GM18909 (cell line): ENCODE results near the gene LYSMD2.

Source experiments
- ATAC-seq: cut with Tn5 transposase; IDR thresholded peaks from one replicate; pipeline ENCODE4 v1.9.1; 2021; ENCODE audit warnings: mild to moderate bottlenecking; ENCODE audit not compliant: unreplicated experiment, poor library complexity

LYSMD2 gene

GRCh38 chr15:51721199-51721960 lies 16.1 kb downstream of the LYSMD2 start:
- no peak for ATAC-seq

GRCh38 chr15:51720201-51720995 lies 17.1 kb downstream of the LYSMD2 start:
- no peak for ATAC-seq

DNA sequence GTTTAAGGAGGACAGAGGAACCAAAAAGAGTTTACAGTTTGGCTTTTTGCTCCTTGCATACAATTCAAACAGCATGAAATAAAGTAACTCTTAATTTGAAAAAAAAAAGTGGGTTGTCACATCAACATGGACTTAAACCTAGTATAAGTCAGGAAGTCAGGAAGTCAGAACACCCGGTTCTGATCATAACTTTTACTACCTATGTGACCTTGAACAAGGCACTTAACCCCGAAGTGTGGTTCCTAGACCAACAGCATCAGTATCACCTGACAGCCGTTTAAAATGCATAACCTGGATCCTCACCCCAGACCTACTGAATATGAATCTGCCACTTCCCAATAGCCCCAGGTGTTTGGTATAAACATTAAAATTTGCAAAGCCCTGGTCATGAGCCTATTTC lies 18.7 kb downstream of the LYSMD2 start:
- ATAC-seq = no peak

GRCh38 chr15:51718219-51718618 lies 19.2 kb downstream of the LYSMD2 start:
- no peak for ATAC-seq

GRCh38 chr15:51714911-51715310 lies 22.5 kb downstream of the LYSMD2 start:
- ATAC-seq = no peak

DNA sequence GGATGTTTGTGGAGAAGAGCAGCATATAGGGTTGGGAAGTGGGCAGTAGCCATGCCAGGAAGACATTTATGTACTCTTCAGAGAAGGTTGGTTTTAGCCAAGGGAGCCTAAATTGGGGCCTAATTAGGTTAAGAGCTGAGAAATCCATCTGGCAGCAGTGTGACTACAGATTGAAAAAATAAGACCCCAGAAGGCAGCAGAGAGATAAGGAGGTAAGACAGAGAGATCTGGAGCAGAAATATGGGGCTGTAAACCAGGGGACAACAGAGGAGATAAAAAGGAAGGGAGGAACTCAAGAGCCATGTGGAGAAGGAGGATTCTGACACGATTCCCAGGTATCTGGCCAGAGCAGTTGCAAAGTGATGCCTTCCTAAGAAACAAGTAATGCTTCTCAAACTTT lies 23.3 kb downstream of the LYSMD2 start:
- ATAC-seq = no peak

GRCh38 chr15:51709031-51709430 lies 28.4 kb downstream of the LYSMD2 start:
- no peak for ATAC-seq

GRCh38 chr15:51708013-51708412 lies 29.4 kb downstream of the LYSMD2 start:
- no peak for ATAC-seq

- no peak for ATAC-seq
Observed at GRCh38 chr15:51706926-51707608, 30.4 kb downstream of the LYSMD2 start.

DNA sequence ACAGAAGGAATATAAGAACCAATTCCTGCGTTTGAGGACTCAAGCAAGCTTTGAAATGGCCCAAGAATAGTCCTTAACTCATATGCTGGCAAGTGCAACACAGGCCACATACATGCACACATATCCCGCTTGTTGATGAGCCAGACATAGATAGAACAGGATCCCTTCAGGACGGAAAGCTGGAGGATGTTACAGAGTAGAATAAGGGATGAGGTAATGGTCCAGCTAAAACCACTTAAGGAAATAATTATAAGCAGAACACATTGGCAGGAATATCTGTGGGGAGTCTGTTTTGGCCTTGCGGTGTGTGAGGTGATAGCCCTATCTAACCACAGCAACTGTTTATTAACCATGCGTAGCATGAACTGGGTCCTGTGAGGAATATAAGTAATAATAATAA lies 31.2 kb downstream of the LYSMD2 start:
- ATAC-seq = no peak

DNA sequence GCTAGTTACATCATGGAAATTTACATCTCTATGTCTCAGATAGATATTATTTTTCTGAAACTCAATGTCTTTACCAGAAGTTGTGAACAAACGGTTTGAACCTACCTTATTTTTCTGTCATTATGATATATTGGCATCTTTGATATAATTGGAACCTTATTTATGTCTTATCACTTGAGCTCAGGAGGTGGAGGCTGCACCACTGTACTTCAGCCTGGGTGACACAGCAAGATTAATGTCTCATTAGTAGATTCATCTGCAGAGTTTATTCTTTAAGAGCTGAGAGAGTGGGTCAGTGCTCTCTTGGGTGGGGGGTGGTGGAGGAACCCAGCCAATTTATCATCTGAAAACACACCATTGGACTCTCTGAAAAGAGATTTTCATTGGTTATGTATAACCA lies 34.7 kb downstream of the LYSMD2 start:
- no peak for ATAC-seq

DNA sequence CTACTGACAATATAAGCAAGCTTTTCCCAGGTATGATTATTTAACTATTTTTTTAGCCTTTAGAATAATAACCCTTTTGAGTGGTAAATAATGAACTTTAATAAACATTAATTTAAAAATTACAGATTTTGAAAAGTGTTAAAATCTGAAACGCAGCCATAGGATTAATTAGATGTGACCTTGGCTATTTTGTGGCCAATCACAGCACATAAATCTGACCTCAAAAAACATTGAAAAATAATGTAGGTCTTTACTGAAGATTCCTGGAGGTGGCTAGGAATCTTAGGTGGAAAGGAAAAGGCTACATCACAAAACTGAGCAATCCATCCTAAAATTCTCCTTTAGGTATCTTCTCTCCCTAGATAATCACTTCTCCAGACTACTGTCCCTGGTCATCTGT lies 38.1 kb downstream of the LYSMD2 start:
- no peak for ATAC-seq

DNA sequence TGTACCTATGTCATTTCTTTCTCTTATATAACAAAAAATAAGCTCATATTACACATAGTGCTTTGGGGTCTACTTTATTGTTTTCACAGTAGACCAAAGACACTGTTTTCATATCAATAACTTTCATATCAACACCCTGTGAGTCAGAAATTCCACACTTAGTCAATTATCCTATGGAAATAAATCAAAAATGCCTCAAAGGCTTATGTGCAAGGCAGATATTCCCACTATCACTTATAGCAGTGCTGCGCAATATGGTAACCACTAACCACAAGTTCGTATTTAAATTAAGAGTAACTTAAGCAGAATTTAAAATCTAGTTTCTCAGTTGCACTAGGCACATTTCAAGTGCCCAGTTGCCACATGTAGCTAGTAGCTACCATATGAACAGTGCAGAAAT lies 40.3 kb downstream of the LYSMD2 start:
- no peak for ATAC-seq

GRCh38 chr15:51696566-51696965 lies 40.9 kb downstream of the LYSMD2 start:
- ATAC-seq = no peak

- no peak for ATAC-seq
Observed at GRCh38 chr15:51692154-51692553, 45.3 kb downstream of the LYSMD2 start.

DNA sequence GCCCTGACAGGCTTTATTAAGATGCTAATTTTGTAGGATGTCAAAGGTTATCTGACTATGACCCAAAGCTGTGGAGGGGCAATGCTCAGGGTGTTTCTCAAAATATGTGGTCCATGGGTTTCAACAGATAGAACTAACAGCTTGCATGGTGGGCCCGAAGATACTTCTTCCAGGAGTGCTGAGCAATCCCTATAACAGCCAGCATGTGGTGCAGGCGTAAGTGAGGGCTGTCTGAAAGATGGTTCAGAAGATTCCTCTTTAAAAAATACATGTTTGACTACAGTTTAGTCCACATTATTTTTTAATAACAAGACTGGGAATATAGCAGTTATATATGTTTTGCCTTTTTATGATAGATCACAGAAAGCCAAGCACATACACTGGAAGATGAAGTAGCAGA lies 48.6 kb downstream of the LYSMD2 start:
- no peak for ATAC-seq

DNA sequence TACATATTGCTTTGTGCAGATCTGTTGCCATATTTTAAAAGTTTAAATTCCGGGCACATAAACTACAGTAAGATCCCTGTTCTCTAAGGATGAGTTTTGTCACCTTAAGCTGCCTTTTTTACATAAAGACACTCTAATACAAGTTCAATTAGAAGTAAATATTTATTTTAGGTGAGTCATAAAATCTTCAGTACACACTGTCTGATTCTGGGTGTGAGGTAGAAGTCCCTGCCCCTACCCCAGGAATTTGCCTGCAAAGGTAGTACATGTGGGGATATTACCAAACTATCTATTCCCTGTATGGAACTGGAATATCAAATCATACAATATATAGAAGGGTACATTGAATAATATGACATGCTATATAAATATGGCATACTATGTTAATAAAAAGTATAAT lies 49.9 kb downstream of the LYSMD2 start:
- ATAC-seq = no peak

- no peak for ATAC-seq
Observed at GRCh38 chr15:51681303-51681963, 56.0 kb downstream of the LYSMD2 start, which contains the start of gene SCG3. SCG3 (plus strand) TSS chr15:51681503; CDS start chr15:51681756, 253 bp downstream.

DNA sequence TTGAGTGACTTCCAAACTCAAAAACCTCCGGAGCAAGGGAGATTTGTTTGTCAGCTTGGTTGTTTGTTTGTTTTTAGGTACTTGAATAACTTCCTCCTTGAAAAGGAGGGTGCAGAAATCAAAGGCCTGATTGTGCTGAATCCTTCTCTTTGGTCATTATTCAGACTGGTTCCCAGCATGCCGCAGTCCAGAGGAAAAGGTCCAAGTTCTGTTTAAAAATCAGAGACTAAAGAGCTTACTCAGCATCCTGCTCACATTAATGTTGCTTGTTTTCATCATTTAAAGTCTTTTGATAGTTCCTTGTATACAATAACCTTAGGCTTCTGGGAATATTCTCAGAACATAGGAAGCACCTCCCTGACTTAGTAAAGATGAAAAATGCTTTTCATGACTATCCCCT lies 57.1 kb downstream of the LYSMD2 start:
- no peak for ATAC-seq

- no peak for ATAC-seq
Observed at GRCh38 chr15:51678096-51678495, 59.4 kb downstream of the LYSMD2 start.

DNA sequence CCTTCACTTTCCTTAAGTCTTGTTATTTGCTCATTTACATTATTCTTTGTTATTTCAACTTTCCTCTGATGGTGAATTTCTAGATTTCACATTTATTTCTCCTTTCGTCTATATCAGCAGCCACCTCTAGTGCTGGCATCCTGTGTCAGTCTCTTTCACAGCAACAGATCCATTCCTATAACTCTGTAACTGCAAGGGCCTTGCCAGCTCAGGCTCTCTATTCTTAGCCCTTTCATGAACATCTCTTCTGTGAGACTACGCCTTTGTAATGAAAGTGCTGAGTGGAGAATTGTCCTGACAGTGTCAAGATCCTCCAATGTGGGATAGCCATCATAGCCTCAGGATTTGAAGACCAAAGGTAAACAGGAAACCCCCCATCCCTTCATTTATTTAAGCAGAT lies 60.0 kb downstream of the LYSMD2 start:
- no peak for ATAC-seq
